Endometrium (tissue), 2 donors: ENCODE results near the gene SLC22A5.

Experiments
- FAIRE-seq: peaks from 2 replicates; lab custom pipeline; 2012; peaks lifted over from hg19 to GRCh38; lab: Jason Lieb, UNC
- donor health status: control.
- donor health status: control.

Gene SLC22A5

DNA sequence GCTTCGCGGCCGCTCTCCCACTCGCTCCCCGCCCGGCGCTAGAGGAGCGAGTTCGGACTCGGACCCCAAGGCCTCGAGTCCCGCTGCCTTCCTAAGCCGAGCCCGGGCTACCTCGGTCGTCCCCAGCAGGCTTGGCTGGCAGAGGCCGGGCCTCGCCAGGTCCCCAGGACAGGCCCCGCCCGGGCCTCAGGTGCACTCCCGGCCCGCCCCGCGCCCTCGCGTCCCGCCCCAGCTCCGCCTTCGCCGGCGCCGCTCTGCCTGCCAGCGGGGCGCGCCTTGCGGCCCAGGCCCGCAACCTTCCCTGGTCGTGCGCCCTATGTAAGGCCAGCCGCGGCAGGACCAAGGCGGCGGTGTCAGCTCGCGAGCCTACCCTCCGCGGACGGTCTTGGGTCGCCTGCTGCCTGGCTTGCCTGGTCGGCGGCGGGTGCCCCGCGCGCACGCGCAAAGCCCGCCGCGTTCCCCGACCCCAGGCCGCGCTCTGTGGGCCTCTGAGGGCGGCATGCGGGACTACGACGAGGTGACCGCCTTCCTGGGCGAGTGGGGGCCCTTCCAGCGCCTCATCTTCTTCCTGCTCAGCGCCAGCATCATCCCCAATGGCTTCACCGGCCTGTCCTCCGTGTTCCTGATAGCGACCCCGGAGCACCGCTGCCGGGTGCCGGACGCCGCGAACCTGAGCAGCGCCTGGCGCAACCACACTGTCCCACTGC lies at the start of gene SLC22A5:
Gene SLC22A5, plus strand, starts transcription at position 237 of the 707 bp plus-strand sequence. Its CDS starts 263 bp downstream, at position 500.
- FAIRE-seq, result no peak

DNA sequence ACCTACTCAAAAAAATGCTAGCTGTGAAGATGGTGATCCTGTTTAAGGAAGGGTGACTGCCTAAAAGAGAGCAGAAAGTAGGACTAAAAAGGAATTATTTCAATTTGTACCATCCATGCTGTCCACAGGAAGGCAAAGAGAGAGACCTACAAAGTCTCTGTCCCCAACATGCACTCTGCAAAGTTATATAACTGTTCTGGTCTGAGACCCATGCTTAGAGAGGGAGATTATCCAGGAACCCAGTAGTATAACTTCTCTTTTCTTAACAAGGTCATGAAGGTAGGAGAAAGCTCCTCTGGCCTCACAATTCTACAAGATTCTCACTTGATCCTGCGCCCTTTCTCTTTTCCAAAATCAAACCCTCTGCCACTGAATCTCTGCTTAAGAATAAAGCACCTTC lies 49.5 kb upstream of the SLC22A5 start:
- FAIRE-seq, result no peak

DNA sequence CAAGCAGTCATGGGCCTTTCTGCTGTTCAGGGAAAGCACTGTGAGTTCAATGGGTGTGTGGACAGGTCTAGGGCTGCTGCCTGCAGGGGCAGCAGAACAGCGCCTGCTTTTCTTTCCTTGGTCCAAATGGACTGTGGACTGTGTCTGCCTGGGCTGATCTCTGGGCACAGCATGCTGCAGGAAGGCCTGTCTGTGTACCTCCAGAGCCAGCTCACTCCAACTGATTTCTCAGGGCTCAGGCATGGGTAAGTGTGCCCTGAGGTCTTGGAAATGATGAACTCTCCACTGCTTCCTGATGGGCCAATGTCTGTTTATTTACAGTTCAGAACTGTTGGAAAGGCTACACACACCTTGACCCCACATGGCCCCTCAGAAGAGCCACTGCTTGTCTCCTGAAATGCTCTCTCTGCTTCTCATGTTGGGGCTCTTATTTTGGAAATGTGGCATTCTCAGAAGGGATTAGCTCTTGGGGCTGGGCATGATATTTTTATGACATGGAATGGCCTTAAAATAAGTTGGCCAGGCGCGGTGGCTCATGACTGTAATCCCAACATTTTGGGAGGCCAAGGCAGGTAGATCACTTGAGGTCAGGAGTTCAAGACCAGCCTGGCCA lies 48.3 kb upstream of the SLC22A5 start:
- FAIRE-seq, result no peak

DNA sequence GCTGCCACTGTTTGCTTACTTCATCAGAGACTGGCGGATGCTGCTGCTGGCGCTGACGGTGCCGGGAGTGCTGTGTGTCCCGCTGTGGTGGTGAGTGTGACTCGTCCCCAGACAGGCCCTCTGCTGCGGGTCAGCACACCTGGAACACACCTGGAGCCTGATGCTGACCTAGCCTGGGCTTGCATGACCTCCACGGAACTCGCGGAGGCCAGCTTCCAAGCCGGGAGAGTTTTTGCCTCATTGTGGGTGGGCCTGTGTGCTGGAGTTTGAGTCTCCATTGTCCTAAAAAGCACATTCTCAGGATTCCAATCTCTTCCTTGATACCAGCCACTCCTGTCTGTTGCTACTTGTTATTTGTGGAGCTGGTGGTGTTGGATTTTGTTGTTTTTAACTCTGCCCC lies 47.2 kb upstream of the SLC22A5 start:
- no peak for FAIRE-seq

DNA sequence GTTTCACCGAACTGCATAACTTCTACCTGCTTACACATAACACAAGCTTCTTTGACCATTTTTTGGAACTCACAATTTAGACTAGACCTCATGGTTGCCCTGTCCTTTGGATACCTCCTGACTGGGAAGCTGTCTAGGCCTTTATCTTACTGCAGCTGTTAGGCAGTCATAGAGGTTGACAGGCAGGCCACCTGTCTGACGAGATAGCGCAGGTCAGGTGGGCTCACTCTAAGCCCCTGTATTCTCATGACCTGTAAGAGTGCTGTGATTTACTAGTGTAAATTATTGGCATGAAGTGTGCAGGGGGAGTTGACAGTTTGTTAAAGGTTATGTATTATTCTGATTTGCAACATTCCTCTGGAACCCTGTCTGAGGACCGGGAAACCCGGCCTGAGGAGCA lies 46.3 kb upstream of the SLC22A5 start:
- FAIRE-seq, result no peak

DNA sequence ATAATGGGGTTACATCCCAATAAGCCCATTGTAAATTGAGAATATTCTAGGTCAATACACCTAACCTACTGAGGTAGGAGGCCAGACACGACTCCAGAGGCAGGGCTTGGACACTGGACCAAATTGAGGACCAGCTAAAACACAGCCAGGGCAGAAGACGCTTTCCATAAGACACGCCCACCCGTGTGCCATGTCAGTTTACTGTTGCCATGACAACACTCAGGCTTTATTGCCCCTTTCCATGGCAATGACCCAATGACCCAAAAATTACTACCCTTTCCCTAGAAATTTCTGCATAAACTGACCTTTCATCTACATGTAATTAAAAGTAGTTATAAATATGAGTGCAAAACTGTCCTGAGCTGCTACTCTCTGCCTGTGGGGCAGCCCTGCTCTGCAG lies 43.8 kb upstream of the SLC22A5 start:
- FAIRE-seq, result no peak

DNA sequence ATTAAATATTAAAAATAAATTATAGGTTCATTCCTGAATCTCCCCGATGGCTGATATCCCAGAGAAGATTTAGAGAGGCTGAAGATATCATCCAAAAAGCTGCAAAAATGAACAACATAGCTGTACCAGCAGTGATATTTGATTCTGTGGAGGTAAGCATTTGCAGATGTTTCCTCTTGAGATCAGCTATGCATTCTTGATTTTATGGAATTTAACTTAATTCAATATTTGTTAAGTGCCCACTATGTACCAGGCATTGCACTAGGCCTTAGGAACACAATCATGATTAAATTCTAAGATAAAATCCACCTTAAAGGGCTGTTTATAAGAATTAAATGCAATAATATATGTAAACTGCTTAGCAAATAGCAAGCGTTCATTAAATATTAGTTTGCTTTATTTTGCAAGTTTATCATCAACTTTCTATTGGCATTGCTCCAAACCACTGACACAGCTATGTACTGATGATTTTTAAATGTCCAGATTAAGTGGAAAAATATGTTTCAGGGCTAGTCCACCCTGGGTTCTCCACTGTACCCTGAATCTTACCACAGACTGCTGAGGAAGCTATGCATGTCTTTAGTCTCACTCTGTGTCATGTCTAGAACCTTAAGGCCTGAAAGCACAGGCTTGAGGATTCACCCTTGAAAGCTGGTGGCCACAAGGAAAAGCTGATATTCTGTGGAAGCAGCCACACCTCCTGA lies 42.1 kb upstream of the SLC22A5 start:
- FAIRE-seq, result no peak

DNA sequence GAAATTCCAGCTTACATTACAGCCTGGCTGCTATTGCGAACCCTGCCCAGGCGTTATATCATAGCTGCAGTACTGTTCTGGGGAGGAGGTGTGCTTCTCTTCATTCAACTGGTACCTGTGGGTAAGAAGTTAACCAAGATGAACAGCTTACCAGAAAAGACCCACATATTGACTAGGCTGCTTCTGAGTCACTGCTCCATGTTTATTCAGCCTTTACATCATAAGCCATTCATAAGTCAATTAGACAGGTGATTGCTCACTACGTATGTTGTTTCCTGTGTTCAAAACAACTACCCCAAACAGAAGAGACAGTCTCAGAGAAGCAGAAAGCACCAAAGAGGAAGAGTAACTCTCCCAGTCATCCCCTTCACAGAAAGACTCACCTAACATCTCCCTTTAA lies 34.7 kb upstream of the SLC22A5 start:
- no peak for FAIRE-seq

DNA sequence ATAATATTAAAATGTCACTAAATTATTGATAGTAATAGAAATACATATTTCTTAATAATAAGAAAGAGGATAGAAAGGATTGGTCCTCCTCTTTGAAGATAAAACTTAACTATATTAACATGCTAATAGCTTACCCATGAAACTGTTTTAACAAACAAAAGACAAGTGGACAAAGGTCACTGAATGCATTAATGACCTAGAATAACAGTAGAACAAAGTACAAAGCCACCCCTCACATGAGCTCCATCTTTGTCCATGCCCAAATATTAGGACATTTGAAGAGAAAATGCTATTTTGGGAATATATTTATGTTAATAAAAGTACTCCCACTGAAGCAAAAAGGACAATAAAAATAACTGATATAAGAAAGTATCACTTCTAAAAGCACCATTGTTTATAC lies 34.1 kb upstream of the SLC22A5 start:
- FAIRE-seq, result no peak

DNA sequence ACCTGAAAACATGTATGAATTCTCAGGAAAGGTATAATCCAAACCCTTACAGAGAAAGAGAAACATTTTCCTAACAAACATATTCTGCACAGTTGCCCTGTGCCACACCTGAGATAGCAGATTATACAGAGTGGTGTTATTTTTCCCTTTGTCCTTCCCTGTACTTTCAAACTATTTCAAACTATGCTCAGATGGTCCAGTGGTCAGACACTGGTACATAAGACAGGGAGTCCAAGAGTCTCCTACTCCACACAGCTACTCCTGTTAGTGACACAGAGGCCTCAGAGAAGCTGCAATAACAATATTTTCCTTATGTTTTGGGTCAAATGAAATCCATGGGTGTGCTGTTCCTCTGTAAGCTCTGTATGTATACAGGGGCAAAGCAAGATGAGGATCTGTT lies 30.0 kb upstream of the SLC22A5 start:
- no peak for FAIRE-seq

DNA sequence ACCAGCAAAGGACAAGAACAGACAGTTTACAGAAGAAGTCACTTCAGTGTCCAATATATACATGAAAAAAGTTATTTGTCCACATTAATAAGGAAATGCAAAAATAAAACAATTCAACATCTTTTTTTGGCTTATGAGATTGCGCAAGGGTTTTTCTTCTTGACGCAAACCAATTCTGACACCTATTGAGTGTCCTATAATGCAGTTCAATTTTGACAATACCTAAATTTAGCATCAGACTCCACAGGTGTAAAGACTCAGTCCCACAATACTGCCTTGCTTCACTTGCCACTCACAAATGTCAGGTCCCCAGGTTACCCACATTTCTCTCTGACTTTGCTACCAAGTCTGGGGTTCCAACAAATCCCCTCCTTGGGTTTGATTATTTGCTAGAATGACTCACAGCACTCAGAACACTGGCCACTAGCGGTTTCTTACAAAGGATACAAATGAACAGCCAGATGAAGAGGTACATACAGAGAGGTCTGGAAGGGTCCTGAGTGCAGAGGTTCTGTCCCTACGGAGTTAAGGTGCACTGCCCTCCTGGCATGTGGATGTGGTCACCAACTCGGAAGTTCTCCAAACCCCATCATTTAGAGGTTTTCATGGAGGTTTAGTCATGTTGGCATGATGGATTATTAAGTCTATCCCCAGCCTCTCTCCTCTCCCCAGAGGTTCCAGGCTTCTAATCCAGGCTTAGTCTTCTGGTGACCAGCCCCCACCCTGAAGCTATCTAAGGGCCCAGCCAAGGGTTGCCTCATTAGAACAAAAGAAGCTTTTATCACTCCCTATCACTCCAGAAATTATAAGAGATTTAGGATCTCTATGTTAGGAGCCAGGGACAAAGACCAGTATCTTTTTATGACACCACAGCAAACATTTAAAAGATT lies 27.0 kb upstream of the SLC22A5 start:
- FAIRE-seq, result no peak

DNA sequence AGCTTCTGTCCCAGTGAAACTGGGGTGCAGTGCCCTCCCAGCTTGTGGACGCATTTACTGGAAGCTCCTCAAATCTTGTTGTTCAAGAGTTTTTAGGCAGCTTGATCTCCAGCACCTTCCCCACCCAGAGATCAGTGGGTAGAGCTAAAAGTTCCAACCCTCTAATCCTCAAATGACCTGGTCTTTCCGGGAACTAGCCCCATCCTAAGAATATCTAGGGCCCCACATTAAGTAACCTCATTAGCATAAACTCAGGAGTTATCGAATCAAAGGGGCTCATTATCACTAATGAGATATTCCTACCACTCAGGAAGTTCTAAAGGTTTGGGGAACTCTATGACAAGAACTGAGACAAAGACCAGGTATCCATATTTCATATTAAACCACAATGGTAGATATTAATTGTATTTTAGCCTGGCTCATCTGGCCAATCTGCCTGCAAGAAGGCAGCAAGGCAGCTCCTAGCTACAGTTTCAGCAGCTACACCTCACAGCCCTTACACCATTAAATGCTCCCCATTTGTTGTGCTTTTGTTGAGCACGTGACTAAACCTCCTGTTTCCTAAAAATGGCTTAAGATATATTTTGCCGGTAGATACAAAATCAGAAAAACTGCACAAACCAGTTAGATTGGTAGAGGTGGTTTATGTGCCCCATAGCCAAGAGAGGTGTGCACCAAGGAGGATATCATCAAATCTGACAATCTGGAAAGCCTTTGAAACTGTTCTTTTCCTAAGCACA lies 24.6 kb upstream of the SLC22A5 start:
- FAIRE-seq, result no peak

DNA sequence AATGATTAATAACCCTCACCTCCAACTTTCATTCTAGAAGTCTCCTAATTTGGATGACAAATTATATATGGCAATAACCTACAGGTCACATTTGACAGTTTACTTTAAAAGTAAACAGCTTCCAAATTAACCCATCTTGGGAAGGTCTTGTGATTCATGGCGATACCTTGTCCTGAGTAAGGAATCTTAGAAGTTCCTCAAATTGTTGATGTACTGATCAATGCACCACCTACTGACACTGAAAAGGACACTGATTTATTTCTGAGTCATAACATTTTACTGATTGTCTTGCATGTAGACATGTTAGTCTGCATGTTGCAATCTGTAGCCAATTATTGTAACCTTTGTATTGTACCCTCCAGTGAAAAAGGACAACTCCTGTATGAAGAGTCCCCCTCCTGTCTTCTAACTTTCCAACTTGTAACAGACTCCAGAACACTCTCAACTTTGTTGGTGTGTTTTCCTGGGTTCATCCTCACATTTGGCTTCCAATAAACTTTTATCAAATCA lies 16.0 kb upstream of the SLC22A5 start:
- FAIRE-seq, result no peak

DNA sequence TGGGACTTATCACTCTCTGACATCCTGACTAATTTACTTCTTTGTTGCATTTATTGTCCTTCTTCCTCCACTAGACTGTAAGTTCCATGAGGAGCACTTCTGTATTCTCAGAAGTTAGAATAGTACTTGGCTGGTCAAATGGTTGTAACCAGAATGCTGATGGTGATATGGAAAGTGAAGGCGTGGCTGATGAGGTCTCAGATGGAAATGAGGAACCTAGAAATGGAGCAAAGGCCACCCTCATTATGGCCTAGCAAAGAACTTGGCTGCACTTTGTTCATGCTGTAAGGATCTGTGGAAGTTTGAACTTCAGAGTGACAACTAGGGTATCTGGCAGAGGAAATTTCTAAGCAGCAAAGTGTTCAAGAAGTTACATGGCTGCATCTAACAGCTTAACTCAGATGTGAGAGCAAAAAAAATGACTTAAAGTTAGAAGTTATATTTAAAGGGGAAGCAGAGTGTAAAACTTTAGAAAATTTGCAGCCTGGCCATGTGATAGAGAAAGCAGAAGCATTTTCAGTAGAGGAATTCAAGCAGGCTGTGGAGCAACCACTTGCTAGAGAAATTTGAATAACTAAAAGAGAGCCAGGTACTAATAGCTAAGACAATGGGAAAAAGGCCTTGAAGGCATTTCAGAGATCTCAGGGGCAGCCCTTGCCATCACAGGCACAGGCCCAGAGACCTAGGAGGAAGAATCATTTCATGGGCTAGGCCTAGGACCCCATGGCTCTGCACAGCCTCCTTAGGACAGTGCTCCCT lies 14.9 kb upstream of the SLC22A5 start:
- no peak for FAIRE-seq

DNA sequence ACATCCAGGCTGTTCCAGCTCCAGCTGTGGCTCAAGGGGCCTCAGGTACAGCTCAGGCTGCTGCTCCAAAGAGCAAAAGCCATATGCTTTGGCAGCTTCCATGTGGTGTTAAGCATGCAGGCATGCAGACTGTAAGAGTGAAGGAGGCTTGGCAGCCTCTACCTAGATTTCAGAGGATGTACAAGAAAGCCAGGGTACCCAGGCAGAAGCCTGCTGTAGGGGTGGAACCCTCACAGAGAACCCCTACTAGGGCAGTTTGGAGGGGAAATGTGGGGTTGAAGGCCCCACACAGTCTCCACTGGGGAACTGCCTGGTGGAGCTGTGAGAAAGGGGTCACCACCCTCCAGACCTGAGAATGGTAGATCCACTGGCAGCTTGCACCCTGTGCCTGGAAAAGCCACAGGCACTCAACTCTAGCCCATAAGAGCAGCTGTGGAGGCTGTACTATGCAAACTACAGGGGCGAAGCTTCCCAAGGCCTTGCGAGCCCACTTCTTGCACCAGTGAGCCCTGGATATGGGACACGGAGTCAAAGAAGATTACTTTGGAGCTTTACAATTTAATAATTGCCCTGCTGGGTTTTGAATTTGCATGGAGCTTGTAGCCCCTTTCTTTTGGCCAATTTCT lies 14.3 kb upstream of the SLC22A5 start:
- no peak for FAIRE-seq

DNA sequence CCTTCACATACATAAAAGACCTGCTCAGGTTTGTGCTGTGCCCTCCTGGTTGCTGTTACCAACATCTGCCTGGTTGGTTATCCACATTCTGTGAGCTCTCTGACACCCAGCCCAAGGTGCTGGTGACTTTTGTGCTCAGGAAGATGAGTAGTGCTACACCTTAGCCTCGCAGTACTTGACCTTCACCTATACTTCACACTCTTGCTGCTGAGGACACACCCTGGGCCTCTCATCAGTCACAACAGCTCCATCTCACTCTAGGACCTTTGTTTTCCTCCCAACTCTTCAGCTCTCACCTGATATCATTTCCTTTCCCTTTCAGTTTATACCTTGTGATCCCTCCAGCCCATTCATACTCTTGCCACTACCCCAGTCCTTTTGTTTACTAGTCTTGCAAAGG lies 10.7 kb upstream of the SLC22A5 start:
- FAIRE-seq, result no peak

DNA sequence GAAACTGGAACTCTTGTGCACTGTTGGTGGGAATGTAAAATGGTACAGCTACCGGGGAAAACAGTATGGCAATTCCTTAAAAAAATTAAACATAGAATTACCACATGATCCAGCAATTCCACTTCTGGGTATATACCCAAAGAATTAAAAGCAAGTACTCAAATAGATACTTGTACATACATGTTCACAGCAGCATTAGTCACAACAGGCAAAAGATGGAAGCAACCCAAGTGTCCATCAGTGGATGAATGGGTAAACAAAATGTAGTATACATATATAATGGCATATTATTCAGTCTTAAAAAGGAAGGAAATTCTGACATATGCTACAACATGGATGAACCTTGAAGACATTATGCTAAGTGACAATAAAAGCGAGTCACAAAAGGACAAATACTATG lies 7.4 kb upstream of the SLC22A5 start:
- FAIRE-seq, result no peak

DNA sequence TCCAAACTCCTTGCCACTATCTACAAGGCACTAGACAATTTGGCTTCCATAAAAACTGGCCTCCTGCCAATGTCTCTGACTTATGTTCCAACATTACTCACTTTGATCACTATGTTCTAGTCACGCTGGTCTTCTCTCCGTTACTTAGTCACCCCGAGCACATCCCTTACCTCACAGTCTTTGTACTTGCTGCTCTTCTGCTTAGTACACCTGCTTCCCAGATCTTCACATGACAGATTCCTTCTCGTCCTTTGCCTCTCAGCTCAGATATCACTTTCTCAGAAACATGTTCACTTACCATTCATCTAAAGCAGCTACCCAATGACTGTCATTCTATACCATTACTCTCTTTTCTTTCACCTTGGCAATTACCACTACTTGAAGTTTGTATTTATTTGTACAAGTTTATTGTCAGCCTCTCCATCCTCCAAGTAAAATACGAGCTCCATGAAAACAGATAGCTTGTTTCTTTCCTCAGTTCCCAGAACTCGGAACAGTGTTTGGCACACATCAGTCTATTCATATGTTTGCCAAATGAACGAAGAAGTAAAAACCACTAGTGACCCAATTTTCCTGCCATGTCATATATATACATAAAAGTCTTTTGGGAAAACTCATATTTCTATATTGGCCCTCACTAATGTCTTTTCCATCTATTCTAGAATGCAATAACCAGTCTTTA lies 5.9 kb upstream of the SLC22A5 start:
- no peak for FAIRE-seq

DNA sequence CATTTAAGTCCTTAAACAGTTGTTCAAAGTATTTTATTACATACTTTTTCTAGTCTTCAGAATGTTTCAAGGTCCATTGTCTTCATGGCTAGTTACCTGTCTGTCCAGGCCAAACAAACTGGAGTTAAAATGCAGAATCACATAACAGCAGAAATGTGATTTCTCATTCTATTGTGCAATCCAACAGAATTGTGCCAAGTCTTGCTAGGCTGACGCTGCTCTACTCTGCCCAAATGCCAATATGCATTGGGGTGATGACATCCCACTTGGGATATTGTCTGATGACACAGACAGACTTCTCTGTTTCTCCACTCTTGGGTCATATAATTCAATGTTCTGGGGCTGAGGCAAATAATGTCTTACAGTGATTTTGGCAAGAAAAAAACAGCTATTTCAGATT lies 5.2 kb upstream of the SLC22A5 start:
- no peak for FAIRE-seq

DNA sequence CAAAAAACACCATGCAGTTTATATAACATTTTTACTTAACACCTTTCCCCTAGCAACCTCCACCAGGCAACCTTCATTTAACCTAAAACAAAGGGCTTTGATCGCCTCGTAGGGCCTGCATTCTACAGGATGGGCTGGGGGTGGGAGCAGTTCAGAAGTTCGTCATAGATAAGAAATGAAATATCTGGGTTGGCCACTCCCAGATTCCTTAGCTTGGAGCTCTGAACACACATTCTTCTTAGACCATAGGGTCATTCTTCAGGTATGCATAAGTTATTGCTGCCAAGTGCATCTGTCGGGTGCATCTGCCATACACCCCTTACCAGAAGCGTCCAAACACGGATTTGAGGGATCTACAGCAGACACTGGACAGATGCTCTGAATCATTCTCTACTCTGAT lies 4.3 kb upstream of the SLC22A5 start:
- no peak for FAIRE-seq
